Endometrium (tissue), 2 donors: ENCODE results near the gene HRC.

Source experiments
- FAIRE-seq: peaks from 2 replicates; lab custom pipeline; 2012; peaks lifted over from hg19 to GRCh38; lab: Jason Lieb, UNC
- donor health status: control.
- donor health status: control.

HRC gene

GRCh38 chr19:49114630-49115363 lies 40.4 kb downstream of the HRC start:
- FAIRE-seq: no peak

- FAIRE-seq: no peak
These were observed 41.2 kb downstream of the HRC start, which contains the start of gene LIN7B for GRCh38 chr19:49113762-49114629. TSS of gene LIN7B (plus strand) at chr19:49114370. CDS start at chr19:49114405, 35 bp downstream.

- FAIRE-seq: no peak
These were observed 43.8 kb downstream of the HRC start for GRCh38 chr19:49111218-49111998.

- no peak for FAIRE-seq
These were observed 44.6 kb downstream of the HRC start for GRCh38 chr19:49110567-49110966.

GRCh38 chr19:49109569-49110233 lies 45.5 kb downstream of the HRC start:
- FAIRE-seq: no peak

GRCh38 chr19:49109051-49109450 lies 46.1 kb downstream of the HRC start:
- FAIRE-seq: no peak

GRCh38 chr19:49107625-49108459 lies 47.4 kb downstream of the HRC start:
- FAIRE-seq: no peak

- no peak for FAIRE-seq
These were observed 48.5 kb downstream of the HRC start for GRCh38 chr19:49106648-49107135.

- no peak for FAIRE-seq
These were observed 50.8 kb downstream of the HRC start for GRCh38 chr19:49104229-49104864.

- FAIRE-seq: no peak
These were observed 51.7 kb downstream of the HRC start for GRCh38 chr19:49103331-49104085.

- no peak for FAIRE-seq
These were observed 52.9 kb downstream of the HRC start for GRCh38 chr19:49102303-49102702.
